ENCODE measurements around the gene PIKFYVE. TPM values are rescaled to one million over a fixed set of nuclear protein-coding genes. Genes with fewer than 3 reads are reported as not detected.
"Not testable (repeated sequence)": the region's sequence is repeated elsewhere in the genome, so short reads cannot be mapped to it uniquely, and the experiment has no call there.

PIKFYVE gene
- total and polyA plus RNA-seq, 2 of the 8 experiments (the other 6 are each of a cell fraction or from before 2014, with no cell fraction given), result 8.8 to 33.5 TPM

DNA sequence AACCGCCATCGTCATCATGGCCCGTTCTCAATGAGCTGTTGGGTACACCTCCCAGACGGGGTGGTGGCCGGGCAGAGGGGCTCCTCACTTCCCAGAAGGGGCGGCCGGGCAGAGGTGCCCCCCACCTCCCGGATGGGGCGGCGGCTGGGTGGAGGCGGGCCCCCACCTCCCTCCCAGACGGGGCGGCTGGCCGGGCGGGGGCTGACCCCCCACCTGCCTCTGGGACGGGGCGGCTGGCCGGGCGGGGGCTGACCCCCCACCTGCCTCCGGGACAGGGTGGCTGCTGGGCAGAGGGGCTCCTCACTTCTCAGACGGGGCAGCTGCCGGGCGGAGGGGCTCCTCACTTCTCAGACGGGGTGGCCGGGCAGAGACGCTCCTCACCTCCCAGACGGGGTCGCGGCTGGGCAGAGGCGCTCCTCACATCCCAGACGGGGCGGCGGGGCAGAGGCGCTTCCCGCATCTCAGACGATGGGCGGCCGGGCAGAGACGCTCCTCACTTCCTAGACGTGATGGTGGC, 111.3 kb downstream of the PIKFYVE start:
- H3K9ac ChIP-seq (replicated peaks in 1 of 4; ENCODE audit: extremely low read depth in 1 of 4, low read depth in 3 of 4, low read length in 3 of 4); H4K20me1 ChIP-seq (replicated peaks in 1 of 2; ENCODE audit: control insufficient read depth in 1 of 2, insufficient read depth in 2 of 2, low read length in 2 of 2); H3K18ac ChIP-seq (ENCODE audit: extremely low read depth, low read length); H3K36me3 ChIP-seq (ENCODE audit: control insufficient read depth in 2 of 4, insufficient read depth in 4 of 4, low read length in 3 of 4); H3K4me3 ChIP-seq (ENCODE audit: extremely low read depth in 1 of 4, insufficient read depth in 2 of 4, low read depth in 3 of 4, low read length in 4 of 4); FAIRE-seq; H3K56ac ChIP-seq (replicated peaks; ENCODE audit: insufficient read length, low read depth, low read length); H4K8ac ChIP-seq (ENCODE audit: extremely low read depth, insufficient read depth, low read length); H2AK5ac ChIP-seq (ENCODE audit: low read depth, low read length); H3K14ac ChIP-seq (ENCODE audit: insufficient read length); H4K91ac ChIP-seq (replicated peaks; ENCODE audit: insufficient read length, low read length); H3K23ac ChIP-seq (ENCODE audit: insufficient read length); H3K4me2 ChIP-seq (ENCODE audit: insufficient read depth in 1 of 2, low read depth in 2 of 2, low read length in 2 of 2); H3K9me3 ChIP-seq (ENCODE audit: insufficient read depth in 2 of 2, low read depth in 1 of 2, low read length in 1 of 2); POLR2A ChIA-PET (ENCODE audit: partially characterized antibody); H3K27me3 ChIP-seq (replicated peaks in 1 of 4; ENCODE audit: control insufficient read depth in 3 of 4, extremely low read depth in 1 of 4, insufficient read depth in 3 of 4, low read length in 3 of 4); H2BK15ac ChIP-seq (ENCODE audit: low read length); H2BK12ac ChIP-seq (ENCODE audit: low read depth, low read length); H3K4ac ChIP-seq (replicated peaks; ENCODE audit: insufficient read length, low read depth, low read length); H3K79me2 ChIP-seq (ENCODE audit: control insufficient read depth in 1 of 2, insufficient read depth in 2 of 2, low read length in 2 of 2); H2AFZ ChIP-seq (ENCODE audit: low read length); H2BK120ac ChIP-seq (replicated peaks; ENCODE audit: low read depth, low read length); H4K5ac ChIP-seq (ENCODE audit: insufficient read length, low read depth, low read length); DNase-seq (ENCODE audit: low read depth in 1 of 2, low spot score in 2 of 2); H3K23me2 ChIP-seq (ENCODE audit: low read depth, low read length); H3K79me1 ChIP-seq (ENCODE audit: low read depth, low read length); H2BK20ac ChIP-seq (ENCODE audit: low read length); CTCF ChIA-PET (ENCODE audit: partially characterized antibody); H3K27ac ChIP-seq (ENCODE audit: low read depth, low read length); H2BK5ac ChIP-seq (ENCODE audit: low read depth, low read length): not testable (repeated sequence)
- WGBS, 2 experiments (ENCODE audit: extremely low coverage in 1 of 2, insufficient coverage in 1 of 2, insufficient read length in 1 of 2, insufficient replicate concordance in 2 of 2, low coverage in 1 of 2, low lambda C conversion rate in 2 of 2, missing lambda C conversion rate in 1 of 2), result no CpG with 5 or more reads among the region's 40 CpGs
- H3K4me1 ChIP-seq (replicated peaks in 1 of 4; ENCODE audit: control insufficient read depth in 3 of 4, insufficient read depth in 4 of 4, low read length in 3 of 4), result peaks cover 0 to 14% (median 3%) of the 10 kb centered on the region in 4 experiments; a peak in 4 of 7 replicates
